Gastrocnemius medialis (tissue), 4 donors: Measurements from ENCODE around the gene NAALADL1.

Source experiments
- CTCF ChIP-seq, 5 experiments: fragments of 450-650 bp in 3 of 5; fragments of 200-600 bp in 2 of 5; sonication (generic) in 2 of 5; IDR thresholded peaks in 4 of 5; conservative IDR thresholded peaks in 1 of 5; 1 replicate in 4 of 5; 2 replicates in 1 of 5; pipeline ENCODE4 v1.5.1; 2016 to 2019; ENCODE audit warnings: antibody characterized with exemption in 5 of 5, mild to moderate bottlenecking in 3 of 5, moderate library complexity in 3 of 5
- POLR2A ChIP-seq, 2 donors: fragments of 450-650 bp; IDR thresholded peaks; one replicate each; pipeline ENCODE4 v1.6.1; 2017; ENCODE audit warnings: antibody characterized with exemption in 2 of 2, mild to moderate bottlenecking in 2 of 2, moderate library complexity in 2 of 2

- no peak for TF ChIP-seq CTCF (IDR thresholded peaks at IDR 0.05 in 4 of 5, conservative IDR thresholded peaks at IDR 0.05 in 1 of 5)
- no peak for TF ChIP-seq POLR2A (IDR thresholded peaks at IDR 0.05)
These were observed 12.6 kb downstream of the NAALADL1 start for GRCh38 chr11:65045728-65046127.
